HEK293T (cell line): ENCODE measurements around the gene NAALADL2.

ENCODE experiments used
- CTCF ChIA-PET: fragments of 350-600 bp; formaldehyde crosslinking; extraction: SDS; loops from one replicate; lab custom pipeline; 2021; ENCODE audit warnings: antibody characterized with exemption, inconsistent platforms; lab: Yijun Ruan, JAX
- POLR2A ChIA-PET: fragments of 350-600 bp; formaldehyde crosslinking; extraction: SDS; loops from one replicate; lab custom pipeline; 2020; ENCODE audit warnings: antibody characterized with exemption, inconsistent platforms; lab: Yijun Ruan, JAX
- DNase-seq: peaks from one replicate; pipeline ENCODE4 v3.0.0; 2012; ENCODE audit warnings: mixed read lengths; ENCODE audit errors: extremely low spot score
- ARNT ChIP-seq: fragments of 450-650 bp; IDR thresholded peaks from 2 replicates; pipeline ENCODE4 v1.6.1; 2017; ENCODE audit warnings: mild to moderate bottlenecking
- BHLHE40 ChIP-seq: fragments of 450-650 bp; IDR thresholded peaks from 2 replicates; pipeline ENCODE4 v1.6.1; 2016; ENCODE audit warnings: mild to moderate bottlenecking, moderate library complexity, borderline replicate concordance
- CTBP1 ChIP-seq: fragments of 450-650 bp; IDR thresholded peaks from 2 replicates; pipeline ENCODE4 v1.6.1; 2016; ENCODE audit warnings: borderline replicate concordance
- ELF4 ChIP-seq: fragments of 450-650 bp; IDR thresholded peaks from 2 replicates; pipeline ENCODE4 v1.6.1; 2017; ENCODE audit warnings: antibody characterized with exemption
- FOXA1 ChIP-seq: fragments of 450-650 bp; IDR thresholded peaks from 2 replicates; pipeline ENCODE4 v1.6.1; 2016; ENCODE audit warnings: mild to moderate bottlenecking
- FOXK2 ChIP-seq: fragments of 450-650 bp; IDR thresholded peaks from 2 replicates; pipeline ENCODE4 v1.6.1; 2016; ENCODE audit warnings: mild to moderate bottlenecking
- FOXM1 ChIP-seq: fragments of 450-650 bp; IDR thresholded peaks from 2 replicates; pipeline ENCODE4 v1.6.1; 2017; ENCODE audit warnings: mild to moderate bottlenecking, borderline replicate concordance
- HDGF ChIP-seq: fragments of 450-650 bp; IDR thresholded peaks from 2 replicates; pipeline ENCODE4 v1.6.1; 2017; ENCODE audit warnings: antibody characterized with exemption, borderline replicate concordance
- L3MBTL2 ChIP-seq: fragments of 450-650 bp; conservative IDR thresholded peaks from 2 replicates; pipeline ENCODE4 v1.6.1; 2016; ENCODE audit warnings: mild to moderate bottlenecking
- LEF1 ChIP-seq: fragments of 450-650 bp; IDR thresholded peaks from 2 replicates; pipeline ENCODE4 v1.6.1; 2017; ENCODE audit warnings: mild to moderate bottlenecking, borderline replicate concordance
- NFRKB ChIP-seq: fragments of 450-650 bp; IDR thresholded peaks from 2 replicates; pipeline ENCODE4 v1.6.1; 2016; ENCODE audit warnings: mild to moderate bottlenecking, moderate library complexity
- SP1 ChIP-seq: fragments of 450-650 bp; IDR thresholded peaks from 2 replicates; pipeline ENCODE4 v1.6.1; 2017
- SUZ12 ChIP-seq: fragments of 450-650 bp; IDR thresholded peaks from 2 replicates; pipeline ENCODE4 v1.6.1; 2016; ENCODE audit warnings: mild to moderate bottlenecking
- TARDBP ChIP-seq: fragments of 450-650 bp; IDR thresholded peaks from 2 replicates; pipeline ENCODE4 v1.6.1; 2016
- ZNF384 ChIP-seq: fragments of 450-650 bp; IDR thresholded peaks from 2 replicates; pipeline ENCODE4 v1.6.1; 2016
- TF ChIP-seq, protein P1 (sequence below): fragments of 450-650 bp; IDR thresholded peaks from 2 replicates; pipeline ENCODE4 v1.6.1; 2016

NAALADL2 gene

DNA sequence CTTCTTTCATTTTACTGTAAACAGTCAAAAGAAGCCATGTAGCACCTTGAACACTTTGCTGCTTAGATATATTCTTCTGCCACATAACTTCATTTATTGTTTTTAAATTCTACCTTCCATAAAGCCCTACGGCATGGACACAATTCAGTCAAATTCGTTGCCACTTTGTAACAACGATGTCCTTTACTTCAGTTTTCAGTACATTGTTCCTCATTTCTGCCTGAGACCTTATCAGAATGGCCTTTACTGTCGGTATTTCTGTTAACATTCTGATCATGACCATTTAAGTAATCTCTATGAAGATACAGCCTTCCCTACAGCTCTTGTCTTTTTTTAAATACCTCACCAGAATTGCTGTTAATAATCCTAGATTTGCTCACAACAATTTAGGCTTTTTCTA, 466.9 kb downstream of the NAALADL2 start:
- DNase-seq, result no peak
- POLR2A ChIA-PET, result no interaction called here
- CTCF ChIA-PET, result no interaction called here
- TF ChIP-seq FOXK2, result no peak

DNA sequence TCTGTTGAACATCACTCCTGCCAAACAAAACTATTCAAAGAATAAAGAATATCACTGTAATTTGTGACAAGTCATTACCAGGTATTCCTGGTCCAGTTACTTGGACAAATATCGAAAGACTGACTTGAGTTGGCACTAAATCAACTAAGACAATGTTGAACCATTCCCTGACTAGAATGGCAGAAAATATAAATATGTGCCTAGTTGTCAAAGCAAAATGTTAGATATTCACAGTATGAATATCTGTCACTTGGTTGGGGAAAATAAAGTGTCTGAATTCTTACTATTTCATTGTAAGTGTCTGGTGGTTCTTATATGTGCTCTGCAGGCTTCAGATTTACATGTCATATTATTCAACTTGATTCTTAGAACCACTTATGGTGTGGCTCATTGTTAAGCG, 470.2 kb downstream of the NAALADL2 start:
- no peak for DNase-seq
- POLR2A ChIA-PET, result no interaction called here
- CTCF ChIA-PET, result no interaction called here
- no peak for TF ChIP-seq NFRKB
- no peak for TF ChIP-seq SP1
- no peak for TF ChIP-seq L3MBTL2
- TF ChIP-seq TARDBP, result no peak
- TF ChIP-seq HDGF, result no peak
- no peak for TF ChIP-seq SUZ12
- TF ChIP-seq LEF1, result no peak
- no peak for TF ChIP-seq ARNT
- TF ChIP-seq FOXK2, result no peak
- TF ChIP-seq, protein P1, sequence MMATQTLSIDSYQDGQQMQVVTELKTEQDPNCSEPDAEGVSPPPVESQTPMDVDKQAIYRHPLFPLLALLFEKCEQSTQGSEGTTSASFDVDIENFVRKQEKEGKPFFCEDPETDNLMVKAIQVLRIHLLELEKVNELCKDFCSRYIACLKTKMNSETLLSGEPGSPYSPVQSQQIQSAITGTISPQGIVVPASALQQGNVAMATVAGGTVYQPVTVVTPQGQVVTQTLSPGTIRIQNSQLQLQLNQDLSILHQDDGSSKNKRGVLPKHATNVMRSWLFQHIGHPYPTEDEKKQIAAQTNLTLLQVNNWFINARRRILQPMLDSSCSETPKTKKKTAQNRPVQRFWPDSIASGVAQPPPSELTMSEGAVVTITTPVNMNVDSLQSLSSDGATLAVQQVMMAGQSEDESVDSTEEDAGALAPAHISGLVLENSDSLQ, result no peak
- no peak for TF ChIP-seq FOXA1
- TF ChIP-seq ZNF384, result no peak

DNA sequence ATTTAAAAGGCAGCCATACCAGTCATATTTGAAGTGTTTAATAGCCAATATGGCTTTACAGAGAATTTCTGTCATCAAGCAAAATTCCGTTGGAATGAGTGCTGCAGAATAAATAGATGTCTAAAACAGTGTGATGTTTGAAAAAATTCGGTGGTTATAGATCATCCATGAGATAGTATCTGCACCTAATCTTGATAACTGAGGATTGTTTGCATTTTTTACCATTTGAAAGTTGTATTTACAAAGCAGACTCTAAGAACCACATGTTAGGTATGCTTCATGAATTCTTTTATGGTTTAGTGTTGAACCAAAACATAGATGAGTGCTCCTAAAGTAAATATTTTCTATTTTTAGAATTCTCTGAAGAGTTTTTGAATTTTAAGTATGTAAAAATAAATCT, 476.1 kb downstream of the NAALADL2 start:
- no peak for DNase-seq
- TF ChIP-seq ZNF384 (no peak), BHLHE40 (no peak), NFRKB (no peak), ELF4 (no peak), SP1 (no peak), TARDBP (no peak), CTBP1 (no peak), FOXA1 (no peak), LEF1 (no peak), L3MBTL2 (no peak), ARNT (no peak), FOXM1 (no peak), FOXK2 (no peak), HDGF (no peak), SUZ12 (no peak)
- TF ChIP-seq, protein P1, result no peak
- POLR2A ChIA-PET, result no interaction called here
- CTCF ChIA-PET, result no interaction called here

DNA sequence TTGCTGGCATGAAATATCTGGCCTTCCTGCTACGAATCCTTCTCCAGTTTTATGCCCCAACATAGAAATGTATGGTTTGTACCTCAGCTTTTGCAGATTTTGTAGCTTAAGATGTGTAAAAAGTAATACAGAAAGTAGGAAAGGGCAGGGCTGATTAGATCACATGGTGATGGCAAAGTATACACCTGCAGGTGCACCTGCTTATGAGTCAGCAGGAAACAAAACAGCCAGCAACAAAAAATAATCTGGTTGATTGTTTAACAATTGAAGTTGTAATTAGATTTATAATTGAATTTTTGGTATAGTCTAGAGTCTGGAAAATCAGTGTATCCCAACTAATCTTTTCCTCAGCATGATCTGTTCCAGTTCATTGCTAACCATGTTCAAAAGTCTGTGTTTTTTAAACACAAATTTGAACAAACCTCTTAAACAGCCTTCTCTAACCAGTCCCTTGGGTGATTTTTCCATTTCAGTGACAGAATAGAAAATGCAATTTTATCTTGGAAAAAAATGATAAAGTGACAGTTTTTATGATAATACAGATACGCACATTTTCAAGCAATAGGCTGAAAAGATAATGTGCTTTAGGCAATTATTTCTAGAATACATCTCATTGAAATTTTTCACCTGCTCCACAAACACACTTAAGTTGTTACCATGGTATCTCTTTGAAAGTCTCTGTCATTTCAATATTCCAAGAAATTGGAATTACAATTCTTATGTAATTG, 477.4 kb downstream of the NAALADL2 start:
- ChIA-PET POLR2A (no interaction called here), CTCF (no interaction called here)
- TF ChIP-seq HDGF (no peak), BHLHE40 (no peak), CTBP1 (no peak), NFRKB (no peak), ELF4 (no peak), FOXM1 (no peak), LEF1 (no peak), ZNF384 (no peak), ARNT (no peak), FOXK2 (no peak), SUZ12 (no peak), L3MBTL2 (no peak), TARDBP (no peak), SP1 (no peak), FOXA1 (no peak)
- TF ChIP-seq, protein P1, result no peak
- no peak for DNase-seq

DNA sequence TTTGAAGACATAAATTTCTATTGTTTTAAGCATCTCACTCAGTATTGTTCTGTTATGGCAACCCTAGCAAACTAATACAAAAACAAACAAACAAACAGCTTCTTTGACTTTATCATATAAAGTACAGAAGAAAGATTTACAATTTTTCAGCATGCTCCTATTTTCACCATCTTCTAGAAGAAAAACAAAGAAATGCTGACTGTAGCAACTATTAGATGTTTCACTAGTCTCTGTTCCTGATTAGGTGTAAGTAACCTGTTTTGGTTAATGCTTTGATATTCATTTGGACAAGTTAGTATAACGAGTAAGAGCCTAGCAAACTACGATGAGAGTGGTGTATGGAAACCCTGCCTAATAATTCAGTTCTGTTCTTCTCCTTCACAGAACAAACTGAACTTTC, 478.5 kb downstream of the NAALADL2 start:
- TF ChIP-seq BHLHE40 (no peak), LEF1 (no peak), ZNF384 (no peak), SUZ12 (no peak), SP1 (no peak), FOXA1 (no peak), ARNT (no peak), CTBP1 (no peak), HDGF (no peak), L3MBTL2 (no peak), TARDBP (no peak), FOXK2 (no peak), FOXM1 (no peak), ELF4 (no peak), NFRKB (no peak)
- TF ChIP-seq, protein P1, result no peak
- CTCF ChIA-PET, result no interaction called here
- DNase-seq, result no peak
- POLR2A ChIA-PET, result no interaction called here

GRCh38 chr3:175338775-175339535, 479.8 kb downstream of the NAALADL2 start:
- no peak for DNase-seq
- CTCF ChIA-PET, result no interaction called here
- TF ChIP-seq ELF4 (no peak), LEF1 (no peak), HDGF (no peak), TARDBP (no peak), BHLHE40 (no peak), NFRKB (no peak), ZNF384 (no peak), L3MBTL2 (no peak), FOXK2 (no peak), FOXA1 (no peak), FOXM1 (no peak), SP1 (no peak)
- TF ChIP-seq, protein P1, result no peak
- POLR2A ChIA-PET, result no interaction called here
